HPDE6-E6E7 (cell line): ENCODE results near the gene HS6ST3.
"Not testable (repeated sequence)": the region's sequence is repeated elsewhere in the genome, so short reads cannot be mapped to it uniquely, and the experiment has no call there.

Experiments used
- DNase-seq: peaks from one replicate; pipeline ENCODE4 v3.0.0; 2011; ENCODE audit warnings: missing footprints; ENCODE audit errors: extremely low spot score

Gene HS6ST3

GRCh38 chr13:96444676-96445075 is 354.8 kb downstream of the HS6ST3 start:
- DNase-seq: no peak

- no peak for DNase-seq
Observed at GRCh38 chr13:96449920-96450319, 360.0 kb downstream of the HS6ST3 start.

GRCh38 chr13:96450326-96451020 is 360.6 kb downstream of the HS6ST3 start:
- no peak for DNase-seq

- DNase-seq: no peak
Observed at GRCh38 chr13:96454466-96454865, 364.6 kb downstream of the HS6ST3 start.

- no peak for DNase-seq
Observed at GRCh38 chr13:96460609-96461008, 370.7 kb downstream of the HS6ST3 start.

GRCh38 chr13:96473526-96474180 is 383.7 kb downstream of the HS6ST3 start:
- no peak for DNase-seq

- DNase-seq: no peak
Observed at GRCh38 chr13:96474181-96474557, 384.3 kb downstream of the HS6ST3 start.

GRCh38 chr13:96475103-96475502 is 385.2 kb downstream of the HS6ST3 start:
- DNase-seq: no peak

- DNase-seq: no peak
Observed at GRCh38 chr13:96481482-96481881, 391.6 kb downstream of the HS6ST3 start.

- DNase-seq: no peak
Observed at GRCh38 chr13:96490496-96490989, 400.6 kb downstream of the HS6ST3 start.

- no peak for DNase-seq
Observed at GRCh38 chr13:96491103-96491502, 401.2 kb downstream of the HS6ST3 start.

- no peak for DNase-seq
Observed at GRCh38 chr13:96492766-96493165, 402.9 kb downstream of the HS6ST3 start.

- DNase-seq: no peak
Observed at GRCh38 chr13:96499656-96500055, 409.7 kb downstream of the HS6ST3 start.

GRCh38 chr13:96500953-96501352 is 411.0 kb downstream of the HS6ST3 start:
- DNase-seq: no peak

GRCh38 chr13:96503481-96503880 is 413.6 kb downstream of the HS6ST3 start:
- DNase-seq: no peak

- DNase-seq: no peak
Observed at GRCh38 chr13:96511587-96511986, 421.7 kb downstream of the HS6ST3 start.

- DNase-seq: no peak
Observed at GRCh38 chr13:96519380-96519779, 429.5 kb downstream of the HS6ST3 start.

- DNase-seq: not testable (repeated sequence)
Observed at GRCh38 chr13:96524398-96525020, 434.6 kb downstream of the HS6ST3 start.

- no peak for DNase-seq
Observed at GRCh38 chr13:96525715-96526114, 435.8 kb downstream of the HS6ST3 start.

- no peak for DNase-seq
Observed at GRCh38 chr13:96527497-96527896, 437.6 kb downstream of the HS6ST3 start.

- no peak for DNase-seq
Observed at GRCh38 chr13:96532804-96533203, 442.9 kb downstream of the HS6ST3 start.

- no peak for DNase-seq
Observed at GRCh38 chr13:96533408-96533807, 443.5 kb downstream of the HS6ST3 start.

- no peak for DNase-seq
Observed at GRCh38 chr13:96539791-96540190, 449.9 kb downstream of the HS6ST3 start.
